IMR-90 (cell line): ENCODE results near the gene ADORA2A.

Experiments
- POLR2A ChIP-seq: IDR thresholded peaks from 2 replicates; pipeline ENCODE4 v1.6.1; 2012; ENCODE audit warnings: mild to moderate bottlenecking, low read depth, low read length
- RCOR1 ChIP-seq: IDR thresholded peaks from 2 replicates; pipeline ENCODE4 v1.6.1; 2012; ENCODE audit warnings: mild to moderate bottlenecking, low read length, improper control_type of control experiment; ENCODE audit not compliant: insufficient replicate concordance
- TF ChIP-seq, protein P1 (sequence below): conservative IDR thresholded peaks from 2 replicates; pipeline ENCODE4 v1.5.1; 2012; ENCODE audit warnings: mild to moderate bottlenecking, low read depth, low read length, improper control_type of control experiment

DNA sequence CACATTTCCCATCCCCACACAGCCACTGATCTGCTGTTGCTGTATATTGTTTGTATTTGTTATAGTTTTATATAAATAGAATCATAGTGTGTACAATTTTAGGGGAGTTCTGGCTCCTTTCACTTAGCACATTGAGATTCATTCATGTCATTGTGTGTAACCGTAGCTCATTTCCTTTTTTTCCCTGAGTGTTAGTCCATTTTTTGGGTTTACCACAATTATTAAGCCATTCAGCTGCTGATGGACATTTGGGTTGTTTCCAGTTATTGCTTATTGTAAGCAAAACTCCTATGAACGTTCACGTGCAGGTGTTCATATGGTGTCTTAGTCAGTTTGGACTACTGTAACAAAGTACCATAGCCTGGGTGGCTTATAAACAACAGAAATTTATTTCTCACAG is 33.6 kb upstream of the ADORA2A start:
- TF ChIP-seq POLR2A, result no peak
- TF ChIP-seq, protein P1, sequence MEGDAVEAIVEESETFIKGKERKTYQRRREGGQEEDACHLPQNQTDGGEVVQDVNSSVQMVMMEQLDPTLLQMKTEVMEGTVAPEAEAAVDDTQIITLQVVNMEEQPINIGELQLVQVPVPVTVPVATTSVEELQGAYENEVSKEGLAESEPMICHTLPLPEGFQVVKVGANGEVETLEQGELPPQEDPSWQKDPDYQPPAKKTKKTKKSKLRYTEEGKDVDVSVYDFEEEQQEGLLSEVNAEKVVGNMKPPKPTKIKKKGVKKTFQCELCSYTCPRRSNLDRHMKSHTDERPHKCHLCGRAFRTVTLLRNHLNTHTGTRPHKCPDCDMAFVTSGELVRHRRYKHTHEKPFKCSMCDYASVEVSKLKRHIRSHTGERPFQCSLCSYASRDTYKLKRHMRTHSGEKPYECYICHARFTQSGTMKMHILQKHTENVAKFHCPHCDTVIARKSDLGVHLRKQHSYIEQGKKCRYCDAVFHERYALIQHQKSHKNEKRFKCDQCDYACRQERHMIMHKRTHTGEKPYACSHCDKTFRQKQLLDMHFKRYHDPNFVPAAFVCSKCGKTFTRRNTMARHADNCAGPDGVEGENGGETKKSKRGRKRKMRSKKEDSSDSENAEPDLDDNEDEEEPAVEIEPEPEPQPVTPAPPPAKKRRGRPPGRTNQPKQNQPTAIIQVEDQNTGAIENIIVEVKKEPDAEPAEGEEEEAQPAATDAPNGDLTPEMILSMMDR, result no peak
- TF ChIP-seq RCOR1, result no peak
